Measurements from ENCODE around the gene FAU. TPM values are rescaled to one million over a fixed set of nuclear protein-coding genes. Genes with fewer than 3 reads are reported as not detected.
A peak's percentile ranks its signal among the peaks of the same experiment; 100 is the strongest.

Gene FAU
- total and polyA plus RNA-seq, 9 of the 15 experiments (the other 6 are each of a cell fraction or from before 2014, with no cell fraction given): 433 to 1,827 (median 942) TPM

- TF ChIP-seq, protein P1, sequence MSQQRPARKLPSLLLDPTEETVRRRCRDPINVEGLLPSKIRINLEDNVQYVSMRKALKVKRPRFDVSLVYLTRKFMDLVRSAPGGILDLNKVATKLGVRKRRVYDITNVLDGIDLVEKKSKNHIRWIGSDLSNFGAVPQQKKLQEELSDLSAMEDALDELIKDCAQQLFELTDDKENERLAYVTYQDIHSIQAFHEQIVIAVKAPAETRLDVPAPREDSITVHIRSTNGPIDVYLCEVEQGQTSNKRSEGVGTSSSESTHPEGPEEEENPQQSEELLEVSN (IDR thresholded peaks at IDR 0.05; ENCODE audit: borderline replicate concordance in 1 of 2, extremely low read depth in 1 of 2, insufficient read depth in 1 of 2, insufficient read length in 1 of 2, low read depth in 1 of 2, low read length in 1 of 2, poor library complexity in 1 of 2, severe bottlenecking in 1 of 2): no peak
- TF ChIP-seq HMG20B (CRISPR knock-in tag; IDR thresholded peaks at IDR 0.05) (no peak), SMAD2 (IDR thresholded peaks at IDR 0.05; ENCODE audit: low read depth, low read length) (no peak), MCM3 (IDR thresholded peaks at IDR 0.05) (no peak), CHD2 (IDR thresholded peaks at IDR 0.05; ENCODE audit: low read depth, low read length) (no peak), CREM (IDR thresholded peaks at IDR 0.05; ENCODE audit: low read depth) (0 out of 2 replicates have a peak, but pooled peaks have one; percentile 20), CBFA2T3 (IDR thresholded peaks at IDR 0.05) (no peak), CEBPB (tag; IDR thresholded peaks at IDR 0.05) (peak; percentile 86), MAFF (IDR thresholded peaks at IDR 0.05; ENCODE audit: low read length) (peak; percentile 8; the same call in 1 of the 2 replicates), ZNF224 (CRISPR knock-in tag; IDR thresholded peaks at IDR 0.05) (no peak), MITF (IDR thresholded peaks at IDR 0.05) (no peak), PPARD (CRISPR knock-in tag; IDR thresholded peaks at IDR 0.05) (no peak)
- TF ChIP-seq, protein P2, sequence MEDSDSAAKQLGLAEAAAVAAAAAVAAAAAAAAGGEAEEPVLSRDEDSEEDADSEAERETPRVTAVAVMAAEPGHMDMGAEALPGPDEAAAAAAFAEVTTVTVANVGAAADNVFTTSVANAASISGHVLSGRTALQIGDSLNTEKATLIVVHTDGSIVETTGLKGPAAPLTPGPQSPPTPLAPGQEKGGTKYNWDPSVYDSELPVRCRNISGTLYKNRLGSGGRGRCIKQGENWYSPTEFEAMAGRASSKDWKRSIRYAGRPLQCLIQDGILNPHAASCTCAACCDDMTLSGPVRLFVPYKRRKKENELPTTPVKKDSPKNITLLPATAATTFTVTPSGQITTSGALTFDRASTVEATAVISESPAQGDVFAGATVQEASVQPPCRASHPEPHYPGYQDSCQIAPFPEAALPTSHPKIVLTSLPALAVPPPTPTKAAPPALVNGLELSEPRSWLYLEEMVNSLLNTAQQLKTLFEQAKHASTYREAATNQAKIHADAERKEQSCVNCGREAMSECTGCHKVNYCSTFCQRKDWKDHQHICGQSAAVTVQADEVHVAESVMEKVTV (CRISPR knock-in tag; IDR thresholded peaks at IDR 0.05): peak; percentile 53; the same call in 1 of the 2 replicates
Measured at GRCh38 chr11:65110354-65110861, 11.5 kb downstream of the FAU start (continued).
